NCI-H2081 (cell line): ENCODE measurements around the gene NXN.
"Not testable (repeated sequence)": the region's sequence is repeated elsewhere in the genome, so short reads cannot be mapped to it uniquely, and the experiment has no call there.

Experiments used
- DNase-seq, 2 experiments: peaks; one replicate each; lab custom pipeline; 2025; lab: John Stamatoyannopoulos, UW

NXN gene

DNA sequence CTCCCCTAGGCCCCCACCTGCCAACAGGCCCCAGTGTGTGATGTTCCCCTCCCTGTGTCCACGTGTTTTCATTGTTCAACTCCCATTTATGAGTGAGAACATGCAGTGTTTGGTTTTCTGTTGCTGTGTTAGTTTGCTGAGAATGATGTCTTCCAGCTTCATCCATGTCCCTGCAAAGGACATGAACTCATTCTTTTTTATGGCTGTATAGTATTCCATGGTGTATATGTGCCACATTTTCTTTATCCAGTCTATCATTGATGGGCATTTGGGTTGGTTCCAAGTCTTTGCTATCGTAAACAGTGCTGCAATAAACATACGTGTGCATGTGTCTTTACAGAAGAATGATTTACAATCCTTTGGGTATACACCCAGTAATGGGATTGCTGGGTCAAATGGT is 150.0 kb downstream of the NXN start:
- not testable (repeated sequence) for DNase-seq

DNA sequence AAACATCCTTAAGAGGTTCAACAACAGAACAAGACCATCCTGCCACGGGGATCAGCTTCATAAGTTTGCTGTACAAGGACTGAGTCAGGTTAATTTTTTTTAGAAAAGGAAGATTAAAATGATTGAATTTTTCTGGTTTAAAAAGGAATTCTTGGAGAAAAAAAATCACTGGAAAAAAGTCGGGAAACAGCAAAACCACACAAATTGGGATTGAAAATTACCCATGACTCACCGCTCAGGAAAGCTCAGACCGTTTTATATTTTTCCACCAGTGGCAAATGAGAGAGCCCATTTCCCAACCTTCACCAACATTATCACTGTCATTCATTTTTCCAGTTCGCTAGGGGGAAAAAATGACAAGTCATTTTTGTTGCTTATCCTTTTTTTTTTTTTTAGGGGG is 150.8 kb downstream of the NXN start:
- DNase-seq: no peak

DNA sequence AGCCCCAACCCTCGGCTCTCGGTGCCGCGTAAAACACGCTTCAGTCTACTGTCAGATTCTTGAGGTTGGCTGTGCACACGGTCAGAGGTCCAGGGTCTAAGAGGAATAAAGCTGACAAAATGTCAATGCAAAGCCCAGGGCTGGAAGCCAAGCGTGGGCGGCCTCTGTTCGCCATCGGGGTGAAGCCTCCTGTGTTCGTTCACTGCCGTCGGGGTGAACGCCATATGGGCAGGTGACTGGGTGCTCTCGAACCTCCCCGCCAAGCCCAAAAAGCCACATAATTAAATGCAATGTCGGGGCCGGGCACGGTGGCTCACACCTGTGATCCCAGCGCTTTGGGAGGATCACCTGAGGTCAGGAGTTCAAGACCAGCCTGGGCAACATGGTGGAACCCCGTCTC is 152.8 kb downstream of the NXN start:
- DNase-seq: no peak

DNA sequence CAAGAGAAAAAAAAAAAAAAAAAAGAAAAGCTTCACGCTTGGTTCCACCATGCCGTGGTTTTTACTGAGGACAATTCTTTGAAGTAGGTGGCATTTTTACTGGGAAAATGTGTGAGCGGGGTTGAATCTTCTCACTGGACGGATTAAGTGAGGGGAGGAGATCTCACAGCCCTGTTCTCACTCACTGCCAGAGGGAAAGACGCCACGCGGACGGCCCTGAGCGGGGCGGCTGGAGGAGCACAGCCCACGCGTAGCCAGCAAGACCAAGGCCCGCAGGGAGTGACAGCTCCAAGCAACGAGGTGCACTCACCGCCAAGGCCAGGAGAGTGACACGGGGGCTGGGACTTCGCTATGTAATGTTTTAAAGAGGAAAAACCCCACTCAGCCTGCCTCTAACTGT is 154.4 kb downstream of the NXN start:
- no peak for DNase-seq

DNA sequence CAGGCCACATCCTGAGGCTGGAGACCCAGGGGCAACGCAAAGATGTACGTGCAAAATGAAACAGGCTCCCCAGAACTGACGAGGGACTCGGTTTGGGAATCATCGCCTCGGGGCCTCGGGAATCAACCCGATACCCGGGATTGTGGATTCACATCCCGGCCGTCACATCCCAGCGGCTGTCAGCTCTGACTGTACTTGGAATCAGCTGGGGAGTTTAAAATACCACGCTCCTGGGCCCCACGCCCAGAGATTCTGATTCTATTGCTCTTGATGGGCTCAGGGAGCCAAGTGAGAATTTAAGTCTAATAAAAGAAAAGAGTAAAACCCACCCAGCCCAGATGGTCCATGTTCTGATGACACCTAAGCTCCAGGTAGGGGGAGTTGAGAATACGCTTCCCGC is 155.2 kb downstream of the NXN start:
- DNase-seq: no peak

DNA sequence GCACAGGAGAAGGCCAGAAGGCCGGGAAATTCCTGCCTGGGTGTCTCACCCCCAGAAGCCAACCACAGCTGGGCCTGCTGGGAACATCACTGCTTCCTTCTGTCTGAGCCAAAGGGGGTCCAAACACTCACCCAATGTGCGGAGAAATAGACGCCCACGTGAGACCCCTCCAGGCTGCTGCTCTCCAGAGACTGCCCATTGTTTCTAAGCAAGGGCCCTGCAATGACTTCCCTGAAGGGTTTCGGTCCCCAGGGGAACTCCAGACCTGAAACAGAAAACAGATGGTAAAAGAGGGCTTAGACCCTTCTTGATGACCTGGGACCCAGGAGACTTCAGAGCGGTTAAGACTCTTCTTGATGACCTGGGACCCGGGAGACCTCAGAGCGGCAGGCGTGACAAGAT is 156.1 kb downstream of the NXN start:
- DNase-seq: no peak

DNA sequence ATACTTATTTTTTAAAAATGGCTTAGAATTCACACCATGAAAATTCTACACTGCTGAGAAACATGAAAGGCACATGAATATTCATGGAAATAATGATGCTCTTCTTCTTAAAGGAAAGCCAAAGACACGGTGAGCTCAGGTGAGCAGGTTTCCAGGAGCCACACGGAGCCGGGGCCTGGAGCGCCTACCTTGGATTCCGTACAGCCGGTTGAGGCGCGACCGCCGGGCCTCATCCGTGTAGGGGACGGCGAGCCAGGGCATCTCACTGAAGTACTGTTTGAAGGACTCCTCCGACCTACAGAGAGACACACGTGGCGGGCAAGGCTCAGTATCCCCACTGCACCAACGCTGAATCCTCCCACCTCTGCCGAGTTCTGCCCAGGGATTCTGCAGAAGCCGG is 160.3 kb downstream of the NXN start:
- no peak for DNase-seq

DNA sequence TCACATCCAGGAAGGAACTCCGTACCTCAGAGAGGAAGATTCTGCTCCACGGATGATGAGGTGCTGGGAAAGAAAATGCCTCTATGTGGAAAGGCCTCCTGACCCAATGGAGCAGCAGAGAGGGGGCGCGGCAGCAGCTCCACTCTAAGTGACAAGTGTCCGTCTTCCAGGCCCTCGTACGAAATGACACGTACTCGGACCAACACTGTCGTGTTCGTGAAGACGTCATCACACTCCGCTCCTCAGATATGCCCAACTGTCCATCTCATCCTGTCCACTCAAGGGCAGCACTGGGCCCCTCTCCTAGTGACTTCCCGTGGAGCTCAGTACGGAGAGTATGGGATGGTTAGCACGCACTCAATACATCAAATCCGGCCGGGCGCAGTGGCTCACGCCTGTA is 165.2 kb downstream of the NXN start:
- DNase-seq: no peak

DNA sequence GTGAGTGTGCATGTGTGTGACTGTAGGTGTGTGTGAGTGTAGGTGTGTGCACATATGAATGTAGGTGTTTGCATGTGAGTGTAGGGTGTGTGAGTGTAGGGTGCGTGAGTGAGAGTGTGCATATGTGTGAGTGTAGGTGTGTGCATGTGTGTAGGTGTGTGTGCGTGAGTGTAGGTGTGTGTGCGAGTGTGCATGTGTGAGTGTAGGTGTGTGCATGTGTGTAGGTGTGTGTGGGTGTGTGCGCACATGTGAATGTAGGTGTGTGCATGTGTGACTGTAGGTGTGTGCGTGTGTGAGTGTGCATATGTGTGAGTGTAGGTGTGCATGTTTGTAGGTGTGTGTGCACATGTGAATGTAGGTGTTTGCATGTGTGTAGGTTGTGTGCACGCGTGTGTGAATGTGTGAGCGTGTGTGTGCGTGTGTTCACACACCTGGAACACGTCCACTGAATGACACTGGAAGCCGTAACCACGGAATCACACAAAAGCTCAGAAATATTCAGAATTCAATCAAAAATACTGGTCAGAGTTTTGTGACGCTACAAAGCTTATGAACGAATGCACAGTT is 166.9 kb downstream of the NXN start:
- DNase-seq: no peak

DNA sequence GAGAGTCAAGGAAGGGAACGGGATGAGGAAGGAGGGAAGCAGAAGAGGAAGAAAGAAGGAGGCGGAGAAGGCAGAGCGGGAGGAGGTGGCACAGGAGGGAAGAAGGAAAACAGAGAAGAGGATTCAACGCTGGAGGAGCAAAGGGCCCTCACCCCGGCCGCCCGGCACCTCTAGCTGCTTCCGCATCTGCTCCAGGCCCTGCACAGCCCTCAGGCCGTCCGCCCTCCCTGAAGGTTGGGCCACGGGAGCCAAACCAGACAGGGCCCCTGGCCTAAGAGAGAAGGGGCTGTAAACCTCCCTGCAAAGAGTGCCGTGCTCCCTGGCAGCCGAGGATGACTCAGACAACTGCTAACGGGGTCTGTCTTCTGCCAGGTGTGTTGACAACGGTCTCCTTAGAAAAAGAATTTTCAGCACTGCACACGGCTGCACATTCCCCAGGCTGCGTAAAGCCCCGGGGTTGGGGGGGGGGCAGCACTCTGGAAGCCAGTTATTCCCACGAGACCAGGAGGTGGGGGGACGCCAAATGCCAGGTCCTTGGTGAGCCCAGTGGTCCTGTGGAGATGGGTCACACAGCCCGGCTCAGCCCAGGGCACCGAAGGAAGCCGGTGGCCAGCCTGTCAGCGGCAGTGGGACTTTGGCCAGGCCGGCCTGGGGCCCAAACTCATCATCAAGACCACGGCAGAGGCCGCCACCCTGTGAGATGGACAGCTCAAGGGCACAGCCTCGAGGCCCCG is 168.4 kb downstream of the NXN start:
- no peak for DNase-seq

DNA sequence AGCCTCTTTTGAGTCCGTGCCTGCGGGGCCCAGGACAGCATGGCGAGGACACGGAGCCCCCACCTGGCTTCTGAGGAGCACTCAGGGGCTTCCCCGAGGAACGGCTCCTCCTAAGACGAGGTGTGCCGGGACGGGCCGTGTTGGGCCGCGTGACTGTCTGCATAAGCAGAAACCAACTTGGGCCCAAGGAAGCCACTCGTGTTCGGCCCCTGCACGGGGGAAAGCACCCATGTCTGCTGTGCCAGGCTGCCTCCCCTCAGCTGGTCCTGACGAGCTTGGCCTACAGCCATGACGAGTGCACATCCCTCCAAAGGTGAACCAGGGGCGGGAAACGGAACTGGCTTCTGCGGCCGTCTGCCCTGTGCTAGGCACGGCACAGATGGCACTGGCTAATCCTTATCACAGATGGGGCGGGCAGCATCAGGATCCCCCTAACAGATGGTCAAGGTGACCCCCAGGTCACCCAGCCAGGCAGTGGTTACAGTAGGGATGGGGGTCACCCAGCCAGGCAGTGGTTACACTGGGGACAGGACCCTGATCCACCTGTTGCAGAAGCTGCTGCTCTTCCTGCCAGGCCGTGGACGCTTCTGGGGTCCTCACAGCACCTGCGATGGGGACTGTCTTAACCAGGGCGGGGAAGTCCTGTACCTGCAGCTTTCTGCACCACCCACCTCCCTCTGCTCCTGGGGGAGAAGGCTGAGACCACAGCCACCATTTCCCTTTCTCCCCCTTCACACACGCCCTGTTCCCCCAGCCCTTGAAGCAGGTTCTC is 171.9 kb downstream of the NXN start:
- no peak for DNase-seq

DNA sequence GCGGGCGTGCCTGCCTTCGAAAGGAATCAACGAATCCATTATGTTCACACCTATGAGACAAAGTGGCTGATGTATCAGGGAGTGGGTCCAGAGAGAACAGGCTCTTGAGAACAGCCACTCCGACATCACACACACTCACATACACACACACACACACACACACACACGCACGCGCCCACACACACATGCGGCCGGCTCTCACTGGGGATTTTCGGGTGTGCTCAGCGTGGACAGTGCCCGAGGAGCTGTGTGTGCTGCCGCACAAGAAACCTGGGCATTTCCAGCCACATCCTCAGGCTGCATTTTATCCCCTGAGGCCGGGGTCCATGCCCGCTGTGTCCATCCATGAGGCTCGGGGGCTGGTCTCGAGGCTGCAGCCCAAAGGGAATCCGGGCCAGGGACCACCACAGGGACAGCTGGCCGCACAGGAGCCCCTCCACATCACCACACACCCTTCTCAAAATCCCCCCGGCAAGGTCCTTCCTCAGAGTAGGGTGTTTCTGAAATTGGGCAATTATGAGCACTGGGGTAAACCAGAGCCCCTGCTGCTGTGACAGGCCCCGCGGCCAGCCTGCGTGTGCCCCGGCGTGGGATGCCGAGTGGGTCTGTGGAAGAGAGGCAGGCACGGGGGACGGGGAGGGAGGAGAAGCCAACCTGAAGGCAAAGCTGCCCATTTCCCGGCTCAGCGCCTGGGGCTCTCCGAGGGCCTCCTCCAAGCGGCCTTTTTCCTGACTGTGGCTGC is 172.6 kb downstream of the NXN start:
- DNase-seq: no peak

DNA sequence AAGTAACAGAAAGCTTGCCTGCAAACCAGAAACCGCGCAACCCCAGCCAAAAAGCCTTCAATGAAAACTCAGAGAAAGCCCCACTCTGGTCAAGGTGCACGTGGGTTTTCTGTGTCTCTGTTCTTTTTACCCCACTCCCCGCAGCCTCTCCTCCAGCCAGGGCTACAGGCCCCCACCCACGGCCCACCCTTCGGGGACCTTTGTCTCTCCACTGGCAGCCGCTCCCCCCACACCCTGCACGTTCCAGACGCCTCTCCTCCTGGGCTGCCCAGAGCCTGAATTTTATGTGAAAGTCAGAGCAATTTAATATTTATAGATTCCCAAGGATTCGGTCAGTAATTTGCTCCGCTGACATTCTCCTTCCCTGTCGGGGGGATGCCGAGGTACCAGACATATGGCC is 173.2 kb downstream of the NXN start:
- no peak for DNase-seq

DNA sequence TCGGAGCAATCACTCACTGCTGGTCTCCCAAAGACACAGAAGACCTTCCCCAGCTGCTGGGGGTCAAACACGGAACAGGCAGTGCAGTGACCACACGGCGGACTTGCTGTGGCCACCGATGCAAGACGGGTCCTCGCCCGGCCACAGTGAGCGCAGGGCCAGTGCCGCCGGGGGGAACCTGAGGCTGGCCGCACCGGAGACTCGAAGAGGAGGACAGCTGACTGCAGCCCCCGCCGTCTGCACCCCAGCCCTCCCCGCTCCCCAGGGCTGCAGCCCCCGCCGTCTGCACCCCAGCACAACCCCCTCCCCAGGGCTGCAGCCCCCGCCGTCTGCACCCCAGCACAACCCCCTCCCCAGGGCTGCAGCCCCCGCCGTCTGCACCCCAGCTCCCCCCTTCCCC is 173.7 kb downstream of the NXN start:
- not testable (repeated sequence) for DNase-seq

DNA sequence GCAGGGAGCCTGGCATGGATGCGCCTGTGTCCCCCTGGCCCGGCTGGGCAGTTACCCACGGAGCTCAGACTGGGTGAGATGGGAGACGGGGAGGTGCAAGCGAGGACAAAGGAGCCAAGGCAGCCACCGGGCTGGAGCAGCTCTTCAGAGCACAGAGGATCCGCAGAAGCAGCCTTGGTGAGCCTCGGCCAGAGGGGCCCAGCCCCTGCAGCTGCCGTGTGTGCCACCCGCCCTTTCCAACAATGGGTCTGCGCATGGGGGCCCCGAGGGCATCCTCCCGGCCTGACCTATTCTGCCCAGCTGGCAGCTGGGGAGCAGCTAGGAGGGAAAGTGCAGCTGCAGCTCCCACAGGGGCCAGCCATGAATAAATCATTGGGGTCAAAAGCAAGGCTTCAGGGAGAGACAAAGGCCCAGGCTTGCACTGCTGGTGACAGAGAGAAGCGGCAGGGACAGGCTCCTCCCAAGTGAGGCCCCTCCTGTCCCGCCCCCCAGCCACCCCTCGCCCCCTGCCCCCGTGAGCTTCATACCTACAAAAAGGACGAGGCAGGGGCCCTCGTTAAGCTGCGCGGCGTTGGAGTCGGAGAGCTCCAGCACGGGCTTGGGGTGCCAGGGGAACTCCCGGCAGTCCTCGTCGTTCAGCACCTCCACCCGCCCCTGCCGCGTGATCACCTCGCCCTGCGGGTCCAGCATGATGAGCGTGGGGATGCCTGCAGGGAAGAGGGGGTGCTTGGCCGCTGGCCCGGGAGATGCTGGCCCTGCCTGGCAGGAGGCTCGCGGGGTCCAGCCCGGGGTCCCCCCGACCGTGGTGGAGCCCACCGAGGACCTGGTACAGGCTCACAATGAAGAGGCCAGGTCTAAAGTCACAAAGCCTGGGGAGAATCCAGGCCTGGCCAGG is 174.8 kb downstream of the NXN start:
- no peak for DNase-seq

DNA sequence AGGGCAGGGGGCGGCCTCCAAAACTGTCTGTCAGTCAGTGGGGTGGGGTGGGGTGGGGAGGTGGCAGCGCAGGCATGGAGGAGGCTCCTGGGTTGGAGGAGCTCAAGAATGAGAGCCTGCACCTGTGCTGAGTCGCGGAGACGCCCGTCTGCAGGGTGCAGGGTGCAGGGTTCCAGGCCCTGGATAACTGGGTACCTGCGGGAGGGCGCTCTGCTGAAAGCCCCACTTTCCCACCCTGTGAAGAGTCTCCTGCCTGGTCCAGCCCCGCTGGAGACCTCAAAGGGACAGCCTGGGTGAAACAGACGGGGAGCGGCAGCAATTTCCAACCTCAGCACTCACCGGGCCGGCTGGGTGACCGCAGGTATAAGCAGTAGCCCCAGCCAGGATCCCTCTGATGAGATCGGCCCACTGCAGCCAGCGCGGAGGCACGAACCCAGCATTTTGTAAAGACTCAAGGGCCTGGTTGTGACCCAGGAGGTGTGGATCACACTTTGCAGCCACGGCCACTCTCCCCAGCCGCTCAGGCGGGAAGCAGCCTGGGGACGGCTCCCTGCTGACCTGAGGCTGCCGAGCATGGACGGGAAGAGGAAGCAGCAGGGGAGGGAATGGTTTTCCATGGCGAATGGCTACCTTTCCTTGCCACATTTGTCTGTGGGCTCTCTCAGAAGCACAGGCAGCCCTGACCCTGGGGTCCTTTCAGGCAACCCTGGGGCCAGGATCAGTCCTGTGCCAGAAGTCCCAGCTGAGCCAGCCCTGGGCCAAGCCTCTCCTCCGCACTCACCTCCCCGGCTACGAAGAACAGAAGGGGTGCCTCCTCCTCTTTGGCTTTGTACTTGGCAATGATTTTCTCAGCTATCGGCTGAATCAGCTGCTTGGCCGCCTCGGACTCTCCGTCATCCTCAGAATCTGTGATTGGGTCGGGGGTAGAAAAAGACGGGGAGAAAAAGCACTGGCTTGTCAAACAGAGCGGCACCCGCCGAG is 176.4 kb downstream of the NXN start:
- no peak for DNase-seq

DNA sequence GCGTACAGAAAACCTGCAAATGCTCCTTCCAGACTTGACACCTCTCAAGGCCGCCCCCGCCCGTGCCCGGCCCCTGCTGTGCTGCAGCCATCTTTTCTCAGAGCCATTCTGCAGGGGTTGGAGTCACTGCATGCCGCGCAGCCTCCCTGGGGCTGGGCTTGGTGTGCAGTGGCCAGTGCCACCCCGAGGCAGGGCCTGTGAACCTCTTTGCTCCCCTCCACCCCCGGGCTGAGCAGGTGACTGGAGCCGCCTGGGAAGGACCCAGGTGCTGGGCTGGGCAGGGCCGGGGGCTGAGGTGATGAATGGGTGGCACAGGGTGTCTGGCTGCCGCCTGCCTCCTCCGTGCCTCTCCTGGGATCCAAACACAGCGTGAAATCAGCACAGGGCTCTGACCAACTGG is 177.1 kb downstream of the NXN start:
- no peak for DNase-seq

DNA sequence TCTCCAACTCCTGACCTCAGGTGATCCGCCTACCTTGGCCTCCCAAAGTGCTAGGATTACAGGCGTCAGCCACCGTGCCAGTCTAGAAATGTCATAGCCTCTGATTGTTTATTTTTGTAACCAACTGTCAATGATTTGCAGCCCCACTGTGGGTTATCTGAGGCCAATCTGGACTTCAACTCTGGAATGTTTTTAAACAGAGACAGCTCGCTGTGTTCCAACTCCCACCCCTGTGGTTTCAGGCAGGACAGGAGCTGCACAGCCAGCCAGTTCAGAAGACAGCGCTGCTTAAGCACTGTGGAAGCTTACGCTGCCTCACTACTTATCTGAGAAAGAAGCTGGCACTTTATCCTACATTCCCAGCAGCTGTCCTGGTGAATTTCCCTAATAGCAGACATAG is 177.9 kb downstream of the NXN start:
- no peak for DNase-seq

DNA sequence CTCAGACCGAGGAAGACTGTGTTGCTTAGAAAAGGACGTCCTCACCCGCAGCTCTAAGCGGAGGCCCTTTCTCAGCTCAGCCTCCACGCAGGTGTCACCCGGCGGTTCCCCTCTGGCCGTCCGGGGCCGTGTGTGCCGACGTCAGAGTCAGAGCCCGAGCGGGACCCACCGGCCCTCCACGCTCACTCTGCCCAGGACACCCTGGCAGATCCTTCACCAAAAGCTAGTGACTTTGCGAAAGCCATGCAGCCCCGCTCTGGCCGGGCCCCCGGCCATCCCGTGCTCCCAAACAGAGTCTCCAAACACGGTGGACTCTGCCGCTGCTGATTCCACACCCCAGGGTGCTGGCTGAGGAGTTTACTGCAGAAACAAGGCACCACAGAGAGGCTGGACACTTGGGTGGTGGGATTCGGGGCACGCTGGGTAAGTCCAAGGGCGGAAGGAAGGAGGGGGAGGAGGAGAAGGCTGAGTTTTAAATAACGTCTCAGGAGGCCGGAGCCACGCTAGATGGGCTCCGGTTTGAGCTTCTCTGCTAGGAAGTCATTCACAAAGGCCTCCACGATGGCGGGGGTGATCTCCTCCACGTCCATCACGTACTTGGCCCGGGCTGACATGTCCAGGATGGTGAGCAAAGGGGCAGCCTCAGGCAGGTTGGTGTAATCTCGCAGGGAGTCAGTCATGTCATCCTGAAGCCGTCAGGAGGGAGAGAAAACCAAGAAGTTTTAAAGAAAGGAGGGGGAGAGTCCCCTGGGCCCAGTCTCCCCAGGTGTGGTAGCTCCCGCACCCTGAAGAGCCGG is 178.9 kb downstream of the NXN start:
- DNase-seq: no peak

DNA sequence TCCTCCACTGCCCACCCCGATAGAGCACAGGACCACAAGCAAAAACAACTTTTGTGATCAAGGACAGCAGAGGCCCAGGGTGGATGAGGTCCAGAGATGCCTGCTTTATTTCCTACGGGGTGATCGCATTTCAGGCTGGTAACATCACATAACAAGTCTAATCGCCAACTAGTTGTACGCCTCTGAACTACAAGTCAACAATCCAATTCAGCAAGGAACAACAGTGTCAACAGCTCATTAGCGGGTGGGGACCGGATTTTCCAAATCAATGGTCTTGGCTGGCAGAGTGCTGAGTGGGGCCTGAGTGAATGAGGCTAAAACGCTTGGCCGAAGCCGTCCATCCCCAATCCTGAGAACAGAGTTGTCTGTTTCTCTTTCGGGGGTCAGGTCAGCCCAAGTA is 180.3 kb downstream of the NXN start:
- DNase-seq: no peak
